Effector memory CD4-positive, alpha-beta T cell (primary cell): ENCODE data around the gene EMCN.
A peak's percentile ranks its signal among the peaks of the same experiment; 100 is the strongest.

Source experiments
- DNase-seq, 3 donors: peaks; one replicate each; pipeline ENCODE4 v3.0.0-alpha.2; 2020
- H3K27ac ChIP-seq: 2 replicates; pipeline ENCODE4 v1.7.0; 2013; ENCODE audit warnings: mild to moderate bottlenecking, low read length, moderate library complexity; ENCODE audit not compliant: insufficient read depth, poor library complexity, severe bottlenecking
- H3K27me3 ChIP-seq: replicated peaks from 2 replicates; pipeline ENCODE4 v1.7.0; 2013; ENCODE audit warnings: mild to moderate bottlenecking, low read length; ENCODE audit not compliant: insufficient read depth, control insufficient read depth, poor library complexity, severe bottlenecking
- H3K36me3 ChIP-seq: 2 replicates; pipeline ENCODE4 v1.7.0; 2013; ENCODE audit warnings: mild to moderate bottlenecking, low read length, moderate library complexity; ENCODE audit not compliant: control insufficient read depth, insufficient read depth
- H3K4me1 ChIP-seq: 2 replicates; pipeline ENCODE4 v1.7.0; 2013; ENCODE audit warnings: low read length, mild to moderate bottlenecking; ENCODE audit not compliant: control insufficient read depth, insufficient read depth, poor library complexity, severe bottlenecking
- H3K4me3 ChIP-seq: 2 replicates; pipeline ENCODE4 v1.7.0; 2013; ENCODE audit warnings: low read length, low read depth, mild to moderate bottlenecking; ENCODE audit not compliant: insufficient read depth, poor library complexity, severe bottlenecking
- H3K9me3 ChIP-seq: 2 replicates; pipeline ENCODE4 v1.7.0; 2013; ENCODE audit warnings: mild to moderate bottlenecking, low read length, moderate library complexity; ENCODE audit not compliant: control insufficient read depth
- total RNA-seq, 3 donors: gene quantifications; one replicate each; lab custom pipeline; 2026; lab: John Stamatoyannopoulos, UW

The EMCN gene
- total RNA-seq, result 0 reads per million in 3 donors

GRCh38 chr4:100517864-100518341 lies at the start of gene EMCN:
Gene EMCN, minus strand, starts transcription at chr4:100518022. Its CDS starts 108 bp downstream, at chr4:100517914.
- no peaks in the 10 kb centered on the region for H3K27me3 ChIP-seq
- DNase-seq, result no peak
- H3K9me3 ChIP-seq, result no peaks in the 10 kb centered on the region
- no peaks in the 10 kb centered on the region for H3K36me3 ChIP-seq
- H3K4me1 ChIP-seq, result no peaks in the 10 kb centered on the region
- H3K4me3 ChIP-seq, result no peak within 1 kb of the TSS
- H3K27ac ChIP-seq, result no peak within 1 kb of the TSS

GRCh38 chr4:100566396-100566795 lies 48.6 kb upstream of the EMCN start:
- Histone ChIP-seq H3K4me3 (peak overlapping the region; percentile 29), H3K27me3 (no peaks in the 10 kb centered on the region), H3K9me3 (no peaks in the 10 kb centered on the region), H3K36me3 (no peaks in the 10 kb centered on the region), H3K27ac (no peak overlapping the region), H3K4me1 (peaks cover 2% of the 10 kb centered on the region)
- no peak for DNase-seq

GRCh38 chr4:100557306-100557705 lies 39.5 kb upstream of the EMCN start:
- Histone ChIP-seq H3K27me3 (no peaks in the 10 kb centered on the region), H3K4me3 (no peak overlapping the region), H3K36me3 (no peaks in the 10 kb centered on the region), H3K27ac (no peak overlapping the region), H3K9me3 (no peaks in the 10 kb centered on the region), H3K4me1 (no peaks in the 10 kb centered on the region)
- no peak for DNase-seq

GRCh38 chr4:100555611-100556337 lies 38.0 kb upstream of the EMCN start:
- Histone ChIP-seq H3K36me3 (no peaks in the 10 kb centered on the region), H3K27ac (no peak overlapping the region), H3K4me3 (no peak overlapping the region), H3K9me3 (no peaks in the 10 kb centered on the region), H3K27me3 (no peaks in the 10 kb centered on the region), H3K4me1 (no peaks in the 10 kb centered on the region)
- no peak for DNase-seq

- Histone ChIP-seq H3K4me1 (no peaks in the 10 kb centered on the region), H3K36me3 (no peaks in the 10 kb centered on the region), H3K27ac (no peak overlapping the region), H3K4me3 (no peak overlapping the region), H3K9me3 (no peaks in the 10 kb centered on the region), H3K27me3 (no peaks in the 10 kb centered on the region)
- no peak for DNase-seq
These were observed 30.4 kb upstream of the EMCN start for GRCh38 chr4:100548200-100548560.

GRCh38 chr4:100547541-100548199 lies 29.8 kb upstream of the EMCN start:
- no peaks in the 10 kb centered on the region for H3K4me1 ChIP-seq
- H3K4me3 ChIP-seq, result no peak overlapping the region
- H3K27me3 ChIP-seq, result no peaks in the 10 kb centered on the region
- no peaks in the 10 kb centered on the region for H3K36me3 ChIP-seq
- no peak overlapping the region for H3K27ac ChIP-seq
- H3K9me3 ChIP-seq, result no peaks in the 10 kb centered on the region
- DNase-seq, result no peak

- Histone ChIP-seq H3K4me3 (no peak overlapping the region), H3K27me3 (no peaks in the 10 kb centered on the region), H3K4me1 (no peaks in the 10 kb centered on the region), H3K27ac (no peak overlapping the region), H3K9me3 (no peaks in the 10 kb centered on the region), H3K36me3 (no peaks in the 10 kb centered on the region)
- DNase-seq, result no peak
These were observed 27.6 kb upstream of the EMCN start for GRCh38 chr4:100545427-100545826.

- DNase-seq, result no peak
- Histone ChIP-seq H3K27ac (no peak overlapping the region), H3K4me3 (no peak overlapping the region), H3K4me1 (no peaks in the 10 kb centered on the region), H3K36me3 (no peaks in the 10 kb centered on the region), H3K9me3 (no peaks in the 10 kb centered on the region), H3K27me3 (no peaks in the 10 kb centered on the region)
These were observed 22.3 kb upstream of the EMCN start for GRCh38 chr4:100540131-100540530.

GRCh38 chr4:100539706-100540105 lies 21.9 kb upstream of the EMCN start:
- H3K27me3 ChIP-seq, result no peaks in the 10 kb centered on the region
- H3K27ac ChIP-seq, result no peak overlapping the region
- no peaks in the 10 kb centered on the region for H3K4me1 ChIP-seq
- no peak for DNase-seq
- no peaks in the 10 kb centered on the region for H3K36me3 ChIP-seq
- H3K4me3 ChIP-seq, result no peak overlapping the region
- no peaks in the 10 kb centered on the region for H3K9me3 ChIP-seq

GRCh38 chr4:100533741-100534140 lies 15.9 kb upstream of the EMCN start:
- Histone ChIP-seq H3K27me3 (peaks cover 3% of the 10 kb centered on the region), H3K9me3 (no peaks in the 10 kb centered on the region), H3K27ac (no peak overlapping the region), H3K4me3 (no peak overlapping the region), H3K36me3 (no peaks in the 10 kb centered on the region), H3K4me1 (no peaks in the 10 kb centered on the region)
- no peak for DNase-seq
